Muscle of back (tissue), 11 donors: ENCODE data around the gene TRAPPC3L. TPM values are rescaled to one million over a fixed set of nuclear protein-coding genes. Genes with fewer than 3 reads are reported as not detected.

Experiments used
- DNase-seq, 3 donors: peaks; one replicate each; pipeline versions ENCODE4 v3.0.0 to v3.0.0-alpha.2; 2013
- polyA plus RNA-seq, 10 donors: library from polyadenylated mRNA; unstranded; fragments of 120-200 nt; gene quantifications; one replicate each; pipeline ENCODE4 v1.2.1, GENCODE V29; 2013; ENCODE audit not compliant: insufficient read length in 10 of 10

TRAPPC3L gene
- polyA plus RNA-seq, 10 donors = 0.05 to 0.24 (median 0.11) TPM; not detected in 5

GRCh38 chr6:116467096-116467495, 78.4 kb downstream of the TRAPPC3L start:
- DNase-seq = no peak

GRCh38 chr6:116465246-116465645, 80.2 kb downstream of the TRAPPC3L start:
- peak in 1 of 3 donors; percentile 37 for DNase-seq

- no peak for DNase-seq
Measured at GRCh38 chr6:116463301-116463700, 82.2 kb downstream of the TRAPPC3L start.

GRCh38 chr6:116461932-116462885, 83.3 kb downstream of the TRAPPC3L start:
- peak; percentile 42 to 92 (median 70) for DNase-seq

GRCh38 chr6:116461331-116461931, 84.1 kb downstream of the TRAPPC3L start, which contains the start of gene CALHM6:
Gene CALHM6, plus strand, starts transcription at chr6:116461375. Its CDS starts 555 bp downstream, at chr6:116461930.
- DNase-seq = peak in 1 of 3 donors; percentile 31

GRCh38 chr6:116459927-116460326, 85.6 kb downstream of the TRAPPC3L start:
- no peak for DNase-seq

GRCh38 chr6:116458264-116458663, 87.2 kb downstream of the TRAPPC3L start:
- DNase-seq = no peak

- DNase-seq = no peak
Measured at GRCh38 chr6:116456927-116457326, 88.6 kb downstream of the TRAPPC3L start.

- no peak for DNase-seq
Measured at GRCh38 chr6:116456106-116456505, 89.4 kb downstream of the TRAPPC3L start.

- DNase-seq = no peak
Measured at GRCh38 chr6:116452531-116452930, 93.0 kb downstream of the TRAPPC3L start.

GRCh38 chr6:116451916-116452315, 93.6 kb downstream of the TRAPPC3L start:
- DNase-seq = no peak

GRCh38 chr6:116450769-116451740, 94.4 kb downstream of the TRAPPC3L start:
- no peak for DNase-seq

- no peak for DNase-seq
Measured at GRCh38 chr6:116450185-116450710, 95.2 kb downstream of the TRAPPC3L start.

- no peak for DNase-seq
Measured at GRCh38 chr6:116449565-116449964, 95.9 kb downstream of the TRAPPC3L start.

GRCh38 chr6:116447496-116448011, 97.9 kb downstream of the TRAPPC3L start:
- DNase-seq = peak in 2 of 3 donors; percentile 38 to 93

GRCh38 chr6:116447052-116447451, 98.4 kb downstream of the TRAPPC3L start:
- DNase-seq = no peak

GRCh38 chr6:116446399-116446798, 99.1 kb downstream of the TRAPPC3L start:
- DNase-seq = no peak

- DNase-seq = no peak
Measured at GRCh38 chr6:116445102-116445501, 100.4 kb downstream of the TRAPPC3L start.
